ENCODE data around the gene ACBD7. TPM values are rescaled to one million over a fixed set of nuclear protein-coding genes. Genes with fewer than 3 reads are reported as not detected.
A peak's percentile ranks its signal among the peaks of the same experiment; 100 is the strongest.

ACBD7 gene
- total RNA-seq, 2 donors from 2014 or later, result 0.91 to 3.5 TPM

- no peaks in the 10 kb centered on the region for H3K36me3 ChIP-seq
- WGBS, result over 99% methylated on average over 5 of the region's 5 CpGs
Measured at GRCh38 chr10:15131330-15131729, 42.8 kb upstream of the ACBD7 start.

GRCh38 chr10:15124908-15125307 is 36.3 kb upstream of the ACBD7 start:
- Histone ChIP-seq H3K4me3 (no peak overlapping the region), H3K4me1 (replicated peaks) (no peaks in the 10 kb centered on the region), H3K27ac (no peak overlapping the region), H3K9me3 (no peaks in the 10 kb centered on the region), H3K36me3 (peaks cover 0 to 2% of the 10 kb centered on the region in 2 donors), H3K27me3 (replicated peaks; ENCODE audit: insufficient read depth) (no peaks in the 10 kb centered on the region)
- 89% methylated on average over 3 of the region's 3 CpGs for WGBS
- no peak for DNase-seq (ENCODE audit: low spot score)
- no peak for TF ChIP-seq CTCF (IDR thresholded peaks at IDR 0.05)
- TF ChIP-seq POLR2AphosphoS5 (IDR thresholded peaks at IDR 0.05), result no peak
- no peak for TF ChIP-seq POLR2A (IDR thresholded peaks at IDR 0.05)
- intact Hi-C loops (cut with DNase I), result no loop called here

More at GRCh38 chr10:15131330-15131729, 42.8 kb upstream of the ACBD7 start:
- H3K9me3 ChIP-seq, result no peaks in the 10 kb centered on the region
- intact Hi-C loops (cut with DNase I), result no loop called here
- no peaks in the 10 kb centered on the region for H3K27me3 ChIP-seq (replicated peaks; ENCODE audit: insufficient read depth)
- no peaks in the 10 kb centered on the region for H3K4me1 ChIP-seq (replicated peaks)
- DNase-seq (ENCODE audit: low spot score), result no peak
- no peak overlapping the region for H3K4me3 ChIP-seq
- TF ChIP-seq CTCF (IDR thresholded peaks at IDR 0.05) (no peak), POLR2AphosphoS5 (IDR thresholded peaks at IDR 0.05) (no peak), POLR2A (IDR thresholded peaks at IDR 0.05) (no peak)
- H3K27ac ChIP-seq, result no peak overlapping the region

GRCh38 chr10:15124190-15124589 is 35.6 kb upstream of the ACBD7 start:
- H3K36me3 ChIP-seq, result peaks cover 0 to 2% of the 10 kb centered on the region in 2 donors
- peak overlapping the region in 1 of 2 donors; percentile 27 for H3K27ac ChIP-seq
- WGBS, result 79% methylated on average over 9 of the region's 9 CpGs
- H3K9me3 ChIP-seq, result no peaks in the 10 kb centered on the region
- H3K27me3 ChIP-seq (replicated peaks; ENCODE audit: insufficient read depth), result no peaks in the 10 kb centered on the region
- no peaks in the 10 kb centered on the region for H3K4me1 ChIP-seq (replicated peaks)
- no peak overlapping the region for H3K4me3 ChIP-seq
- DNase-seq (ENCODE audit: low spot score), result no peak
- intact Hi-C loops (cut with DNase I), result no loop called here
- TF ChIP-seq POLR2AphosphoS5 (IDR thresholded peaks at IDR 0.05) (no peak), POLR2A (IDR thresholded peaks at IDR 0.05) (no peak), CTCF (IDR thresholded peaks at IDR 0.05) (no peak)

- Histone ChIP-seq H3K27me3 (replicated peaks; ENCODE audit: insufficient read depth) (no peaks in the 10 kb centered on the region), H3K4me3 (no peak overlapping the region), H3K36me3 (peaks cover 0 to 2% of the 10 kb centered on the region in 2 donors), H3K4me1 (replicated peaks) (no peaks in the 10 kb centered on the region), H3K9me3 (no peaks in the 10 kb centered on the region), H3K27ac (peak overlapping the region; percentile 27 to 41)
- WGBS, result 12% methylated on average over 3 of the region's 3 CpGs
- DNase-seq (ENCODE audit: low spot score), result peak; percentile 23
- TF ChIP-seq POLR2AphosphoS5 (IDR thresholded peaks at IDR 0.05) (peak; percentile 83), CTCF (IDR thresholded peaks at IDR 0.05) (no peak)
- intact Hi-C loops (cut with DNase I), result no loop called here
Measured at GRCh38 chr10:15123749-15124184, 35.2 kb upstream of the ACBD7 start.

- intact Hi-C loops (cut with DNase I), result no loop called here
- 88% methylated on average over 9 of the region's 9 CpGs for WGBS
Measured at GRCh38 chr10:15122477-15123030, 34.0 kb upstream of the ACBD7 start.

More at GRCh38 chr10:15122477-15123030, 34.0 kb upstream of the ACBD7 start:
- peaks cover 0 to 2% of the 10 kb centered on the region in 2 donors for H3K36me3 ChIP-seq
- H3K27ac ChIP-seq, result peak overlapping the region in 1 of 2 donors; percentile 41
- no peaks in the 10 kb centered on the region for H3K4me1 ChIP-seq (replicated peaks)
- H3K9me3 ChIP-seq, result no peaks in the 10 kb centered on the region
- H3K4me3 ChIP-seq, result no peak overlapping the region
- DNase-seq (ENCODE audit: low spot score), result no peak
- no peaks in the 10 kb centered on the region for H3K27me3 ChIP-seq (replicated peaks; ENCODE audit: insufficient read depth)
- no peak for TF ChIP-seq POLR2AphosphoS5 (IDR thresholded peaks at IDR 0.05)
- TF ChIP-seq CTCF (IDR thresholded peaks at IDR 0.05), result no peak
- no peak for TF ChIP-seq POLR2A (IDR thresholded peaks at IDR 0.05)

Measured in prostate gland (tissue), 2 donors.